ENCODE measurements around the gene MSLN. TPM values are rescaled to one million over a fixed set of nuclear protein-coding genes. Genes with fewer than 3 reads are reported as not detected.

Gene MSLN
- total and polyA plus RNA-seq, 2 donors (not counting 3 experiments of a cell fraction or from before 2014, with no cell fraction given): not detected

- Histone ChIP-seq H3K27ac (ENCODE audit: insufficient read depth, low read depth, low read length) (no peak overlapping the region), H3K4me3 (replicated peaks in 1 of 3; ENCODE audit: insufficient read depth in 1 of 3, low read depth in 1 of 3, low read length in 3 of 3) (peak overlapping the region; percentile 64 to 92 (median 75)), H3K4me1 (ENCODE audit: control insufficient read depth, extremely low read depth, insufficient read depth, low read length) (peaks cover 13% of the 10 kb centered on the region), H3K36me3 (ENCODE audit: control insufficient read depth in 2 of 2, extremely low read depth in 1 of 2, insufficient read depth in 2 of 2, low read length in 2 of 2) (peaks cover 2 to 6% of the 10 kb centered on the region in 2 experiments), H3K4me2 (ENCODE audit: insufficient read depth, low read length) (peak overlapping the region; percentile 39), H3K27me3 (ENCODE audit: control insufficient read depth in 2 of 2, insufficient read depth in 2 of 2, low read length in 2 of 2) (no peaks in the 10 kb centered on the region), H2AFZ (ENCODE audit: low read depth, low read length) (no peak overlapping the region), H3K79me2 (ENCODE audit: control insufficient read depth, insufficient read depth, low read length) (peaks cover 26% of the 10 kb centered on the region), H4K20me1 (replicated peaks; ENCODE audit: control insufficient read depth, extremely low read depth, insufficient read depth, low read length) (no peaks in the 10 kb centered on the region), H3K9ac (replicated peaks; ENCODE audit: extremely low read depth, insufficient read depth, low read length) (peak overlapping the region; percentile 65), H3K9me3 (replicated peaks; ENCODE audit: control insufficient read depth, insufficient read depth, low read length) (no peaks in the 10 kb centered on the region), H3K9me1 (replicated peaks; ENCODE audit: control insufficient read depth, extremely low read depth, insufficient read depth, low read length) (no peaks in the 10 kb centered on the region)
- FAIRE-seq: no peak
- TF ChIP-seq MYC (IDR thresholded peaks at IDR 0.05; ENCODE audit: low read depth, low read length): no peak
- no peak for TF ChIP-seq FOS (IDR thresholded peaks at IDR 0.05; ENCODE audit: borderline replicate concordance, insufficient read depth, low read length)
- TF ChIP-seq POLR2A (IDR thresholded peaks at IDR 0.05; ENCODE audit: low read depth, low read length): no peak
- TF ChIP-seq JUN (IDR thresholded peaks at IDR 0.05; ENCODE audit: borderline replicate concordance, insufficient read depth, insufficient read length, low read depth): no peak
- TF ChIP-seq POLR2AphosphoS5 (IDR thresholded peaks at IDR 0.05; ENCODE audit: insufficient read depth, low read depth, low read length): no peak
- no peak for TF ChIP-seq EZH2 (IDR thresholded peaks at IDR 0.05; ENCODE audit: borderline replicate concordance, low read depth, low read length, severe bottlenecking)
- TF ChIP-seq GATA2 (IDR thresholded peaks at IDR 0.05; ENCODE audit: insufficient read depth, insufficient read length, low read depth, low read length): no peak
- TF ChIP-seq, protein P1, sequence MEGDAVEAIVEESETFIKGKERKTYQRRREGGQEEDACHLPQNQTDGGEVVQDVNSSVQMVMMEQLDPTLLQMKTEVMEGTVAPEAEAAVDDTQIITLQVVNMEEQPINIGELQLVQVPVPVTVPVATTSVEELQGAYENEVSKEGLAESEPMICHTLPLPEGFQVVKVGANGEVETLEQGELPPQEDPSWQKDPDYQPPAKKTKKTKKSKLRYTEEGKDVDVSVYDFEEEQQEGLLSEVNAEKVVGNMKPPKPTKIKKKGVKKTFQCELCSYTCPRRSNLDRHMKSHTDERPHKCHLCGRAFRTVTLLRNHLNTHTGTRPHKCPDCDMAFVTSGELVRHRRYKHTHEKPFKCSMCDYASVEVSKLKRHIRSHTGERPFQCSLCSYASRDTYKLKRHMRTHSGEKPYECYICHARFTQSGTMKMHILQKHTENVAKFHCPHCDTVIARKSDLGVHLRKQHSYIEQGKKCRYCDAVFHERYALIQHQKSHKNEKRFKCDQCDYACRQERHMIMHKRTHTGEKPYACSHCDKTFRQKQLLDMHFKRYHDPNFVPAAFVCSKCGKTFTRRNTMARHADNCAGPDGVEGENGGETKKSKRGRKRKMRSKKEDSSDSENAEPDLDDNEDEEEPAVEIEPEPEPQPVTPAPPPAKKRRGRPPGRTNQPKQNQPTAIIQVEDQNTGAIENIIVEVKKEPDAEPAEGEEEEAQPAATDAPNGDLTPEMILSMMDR (IDR thresholded peaks at IDR 0.05; ENCODE audit: extremely low read depth in 1 of 2, insufficient read depth in 1 of 2, low read depth in 1 of 2, low read length in 2 of 2): no peak
- TF ChIP-seq, protein P2, sequence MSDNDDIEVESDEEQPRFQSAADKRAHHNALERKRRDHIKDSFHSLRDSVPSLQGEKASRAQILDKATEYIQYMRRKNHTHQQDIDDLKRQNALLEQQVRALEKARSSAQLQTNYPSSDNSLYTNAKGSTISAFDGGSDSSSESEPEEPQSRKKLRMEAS (IDR thresholded peaks at IDR 0.05; ENCODE audit: insufficient read depth, insufficient read length): no peak
- ChIA-PET POLR2A (no interaction called here), CTCF (interaction anchor here (1.2 to 5.8 kb wide), 3 partner anchors 65 to 269 kb away, joined by 4 to 67 read pairs (median 19); no protein-coding TSS in a partner anchor)
- BruUV-seq (replicated peaks): no TSS peak
- dilution Hi-C loops (cut with MboI; ENCODE audit: extremely low pct_ligation_motif_present, low sequenced_read_pairs): no loop called here
- peak; percentile 7 for DNase-seq (ENCODE audit: low read depth, low spot score)
- intact Hi-C loops (cut with micrococcal nuclease): loop anchor here (5.0 kb wide), 1 partner anchor 45 kb away; the partner anchor contains the start of gene CIAO3
Observed at GRCh38 chr16:787321-787966, 26.9 kb downstream of the MSLN start.

Data from endothelial cell of umbilical vein (primary cell).